Lower leg skin (tissue), 3 donors: ENCODE measurements around the gene ADAMTS8.

Experiments
- POLR2A ChIP-seq, 2 donors: fragments of 450-650 bp; IDR thresholded peaks; one replicate each; pipeline ENCODE4 v1.6.1; 2016 to 2017; ENCODE audit warnings: antibody characterized with exemption in 2 of 2, mild to moderate bottlenecking in 1 of 2, moderate library complexity in 1 of 2
- TF ChIP-seq, protein P1 (sequence below), 3 donors: fragments of 450-650 bp; IDR thresholded peaks; one replicate each; pipeline ENCODE4 v1.5.1; 2016; ENCODE audit warnings: antibody characterized with exemption in 3 of 3, mild to moderate bottlenecking in 3 of 3, moderate library complexity in 2 of 3

DNA sequence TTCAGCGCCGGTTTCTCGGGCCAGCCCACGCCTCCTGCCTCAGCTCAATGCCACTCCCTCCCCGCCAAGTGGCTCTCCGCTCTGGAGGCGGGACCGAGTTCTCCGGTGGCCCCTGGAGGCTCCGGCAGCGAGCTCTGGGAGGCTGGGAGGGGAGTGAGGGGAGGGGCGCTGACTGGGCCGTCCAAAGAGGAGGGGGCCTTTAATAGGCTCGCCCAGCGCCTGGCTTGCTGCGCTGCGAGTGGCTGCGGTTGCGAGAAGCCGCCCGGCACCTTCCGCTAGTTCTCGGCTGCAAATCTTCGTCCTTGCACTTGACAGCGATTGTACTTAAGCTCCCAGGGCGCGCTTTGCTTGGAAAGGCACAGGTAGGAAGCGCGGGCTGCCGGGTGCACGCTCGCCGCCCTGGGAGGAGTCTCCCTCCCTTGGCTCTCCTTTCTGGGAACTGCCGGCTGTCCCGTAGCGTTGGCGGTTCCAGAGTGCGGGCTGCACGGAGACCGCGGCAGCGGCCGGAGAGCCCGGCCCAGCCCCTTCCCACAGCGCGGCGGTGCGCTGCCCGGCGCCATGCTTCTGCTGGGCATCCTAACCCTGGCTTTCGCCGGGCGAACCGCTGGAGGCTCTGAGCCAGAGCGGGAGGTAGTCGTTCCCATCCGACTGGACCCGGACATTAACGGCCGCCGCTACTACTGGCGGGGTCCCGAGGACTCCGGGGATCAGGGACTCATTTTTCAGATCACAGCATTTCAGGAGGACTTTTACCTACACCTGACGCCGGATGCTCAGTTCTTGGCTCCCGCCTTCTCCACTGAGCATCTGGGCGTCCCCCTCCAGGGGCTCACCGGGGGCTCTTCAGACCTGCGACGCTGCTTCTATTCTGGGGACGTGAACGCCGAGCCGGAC is 20.3 kb upstream of the ADAMTS8 start, which contains the start of gene ADAMTS15:
- TF ChIP-seq, protein P1, sequence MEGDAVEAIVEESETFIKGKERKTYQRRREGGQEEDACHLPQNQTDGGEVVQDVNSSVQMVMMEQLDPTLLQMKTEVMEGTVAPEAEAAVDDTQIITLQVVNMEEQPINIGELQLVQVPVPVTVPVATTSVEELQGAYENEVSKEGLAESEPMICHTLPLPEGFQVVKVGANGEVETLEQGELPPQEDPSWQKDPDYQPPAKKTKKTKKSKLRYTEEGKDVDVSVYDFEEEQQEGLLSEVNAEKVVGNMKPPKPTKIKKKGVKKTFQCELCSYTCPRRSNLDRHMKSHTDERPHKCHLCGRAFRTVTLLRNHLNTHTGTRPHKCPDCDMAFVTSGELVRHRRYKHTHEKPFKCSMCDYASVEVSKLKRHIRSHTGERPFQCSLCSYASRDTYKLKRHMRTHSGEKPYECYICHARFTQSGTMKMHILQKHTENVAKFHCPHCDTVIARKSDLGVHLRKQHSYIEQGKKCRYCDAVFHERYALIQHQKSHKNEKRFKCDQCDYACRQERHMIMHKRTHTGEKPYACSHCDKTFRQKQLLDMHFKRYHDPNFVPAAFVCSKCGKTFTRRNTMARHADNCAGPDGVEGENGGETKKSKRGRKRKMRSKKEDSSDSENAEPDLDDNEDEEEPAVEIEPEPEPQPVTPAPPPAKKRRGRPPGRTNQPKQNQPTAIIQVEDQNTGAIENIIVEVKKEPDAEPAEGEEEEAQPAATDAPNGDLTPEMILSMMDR (IDR thresholded peaks at IDR 0.05) = no peak
- TF ChIP-seq POLR2A (IDR thresholded peaks at IDR 0.05) = no peak
